Trophoblast cell (in vitro differentiated cells and primary cell): ENCODE measurements around the gene NEU1.
A peak's percentile ranks its signal among the peaks of the same experiment; 100 is the strongest.

Experiments
- DNase-seq, 2 donors: peaks; one replicate each; pipeline ENCODE4 v3.0.0-alpha.2; 2016
- H2AFZ ChIP-seq: 2 replicates; pipeline ENCODE4 v1.6.1; 2013; ENCODE audit warnings: low read length, moderate library complexity, mild to moderate bottlenecking; ENCODE audit not compliant: insufficient read depth, poor library complexity
- H2AK5ac ChIP-seq: 2 replicates; pipeline ENCODE4 v1.6.1; 2013; ENCODE audit warnings: mild to moderate bottlenecking, low read length
- H2BK120ac ChIP-seq: 2 replicates; pipeline ENCODE4 v1.6.1; 2013; ENCODE audit warnings: low read length, mild to moderate bottlenecking, moderate library complexity; ENCODE audit not compliant: insufficient read depth, poor library complexity
- H2BK12ac ChIP-seq: 2 replicates; pipeline ENCODE4 v1.6.1; 2013; ENCODE audit warnings: mild to moderate bottlenecking, low read length, moderate library complexity
- H2BK5ac ChIP-seq: 2 replicates; pipeline ENCODE4 v1.6.1; 2013; ENCODE audit warnings: low read length, low read depth, moderate library complexity, mild to moderate bottlenecking; ENCODE audit not compliant: poor library complexity
- H3K14ac ChIP-seq: 2 replicates; pipeline ENCODE4 v1.6.1; 2013; ENCODE audit warnings: mild to moderate bottlenecking, low read length
- H3K18ac ChIP-seq: 2 replicates; pipeline ENCODE4 v1.6.1; 2013; ENCODE audit warnings: mild to moderate bottlenecking, low read length
- H3K23ac ChIP-seq: 2 replicates; pipeline ENCODE4 v1.6.1; 2013; ENCODE audit warnings: low read length
- H3K27ac ChIP-seq: 2 replicates; pipeline ENCODE4 v1.5.1; 2013; ENCODE audit warnings: low read depth, mild to moderate bottlenecking, inconsistent platforms, low read length, moderate library complexity
- H3K27me3 ChIP-seq: 2 replicates; pipeline ENCODE4 v1.6.1; 2013; ENCODE audit warnings: inconsistent platforms, mild to moderate bottlenecking, low read length, moderate library complexity; ENCODE audit not compliant: insufficient read depth
- H3K36me3 ChIP-seq, 2 experiments: 1 replicate in 1 of 2; 2 replicates in 1 of 2; pipeline ENCODE4 v1.6.1; 2013; ENCODE audit warnings: low read length in 2 of 2, mild to moderate bottlenecking in 2 of 2, moderate library complexity in 1 of 2; ENCODE audit not compliant: insufficient read depth in 2 of 2, control insufficient read depth in 1 of 2
- H3K4ac ChIP-seq: 2 replicates; pipeline ENCODE4 v1.6.1; 2013; ENCODE audit warnings: low read depth, mild to moderate bottlenecking, low read length, moderate library complexity
- H3K4me1 ChIP-seq, 2 experiments: 1 replicate in 1 of 2; 2 replicates in 1 of 2; pipeline ENCODE4 v1.6.1; 2013; ENCODE audit warnings: low read length in 2 of 2, mild to moderate bottlenecking in 2 of 2, moderate library complexity in 1 of 2; ENCODE audit not compliant: insufficient read depth in 2 of 2, control insufficient read depth in 1 of 2
- H3K4me2 ChIP-seq: 2 replicates; pipeline ENCODE4 v1.6.1; 2013; ENCODE audit warnings: inconsistent platforms, mild to moderate bottlenecking, low read length, moderate library complexity
- H3K4me3 ChIP-seq: 2 replicates; pipeline ENCODE4 v1.5.1; 2013; ENCODE audit warnings: mild to moderate bottlenecking, low read depth, low read length, inconsistent platforms
- H3K79me1 ChIP-seq: one replicate; pipeline ENCODE4 v1.6.1; 2013; ENCODE audit warnings: low read length
- H3K79me2 ChIP-seq: 2 replicates; pipeline ENCODE4 v1.6.1; 2013; ENCODE audit warnings: low read length, mild to moderate bottlenecking; ENCODE audit not compliant: control insufficient read depth, insufficient read depth, poor library complexity
- H3K9ac ChIP-seq: 2 replicates; pipeline ENCODE4 v1.6.1; 2013; ENCODE audit warnings: mild to moderate bottlenecking, low read length
- H3K9me3 ChIP-seq: 2 replicates; pipeline ENCODE4 v1.6.1; 2013; ENCODE audit warnings: low read depth, mild to moderate bottlenecking, control low read depth, inconsistent platforms, low read length; ENCODE audit not compliant: insufficient read depth
- H4K12ac ChIP-seq: 2 replicates; pipeline ENCODE4 v1.6.1; 2013; ENCODE audit warnings: low read depth, mild to moderate bottlenecking, low read length, moderate library complexity
- H4K8ac ChIP-seq: 2 replicates; pipeline ENCODE4 v1.6.1; 2013; ENCODE audit warnings: low read depth, mild to moderate bottlenecking, low read length, moderate library complexity
- H4K91ac ChIP-seq: one replicate; pipeline ENCODE4 v1.6.1; 2013; ENCODE audit warnings: low read depth, mild to moderate bottlenecking, low read length, moderate library complexity
- WGBS: extraction: QIAGEN DNeasy Blood & Tissue Kit; methylation state at CpG from one replicate; pipeline ENCODE4 v1.1.7; 2013; ENCODE audit warnings: missing lambda C conversion rate; ENCODE audit not compliant: insufficient read length, insufficient coverage; ENCODE audit errors: extremely low coverage; 5-methylcytosine and 5-hydroxymethylcytosine counted together

NEU1 gene

GRCh38 chr6:31897612-31898382, 35.2 kb upstream of the NEU1 start, which contains the start of gene EHMT2:
Gene EHMT2, minus strand, starts transcription at chr6:31897698. Its CDS starts 21 bp downstream, at chr6:31897677.
- peak within 1 kb of the TSS; percentile 82 for H4K8ac ChIP-seq
- H3K4ac ChIP-seq: peak within 1 kb of the TSS; percentile 70
- H2AFZ ChIP-seq: peak within 1 kb of the TSS; percentile 94
- H3K4me1 ChIP-seq: peaks cover 15 to 17% of the 10 kb centered on the region in 2 experiments
- H2BK120ac ChIP-seq: no peak within 1 kb of the TSS
- H3K14ac ChIP-seq: peak within 1 kb of the TSS; percentile 77
- H2BK12ac ChIP-seq: no peak within 1 kb of the TSS
- peak within 1 kb of the TSS; percentile 90 for H3K4me2 ChIP-seq
- no CpG with 5 or more reads among the region's 49 CpGs for WGBS
- peaks cover 7% of the 10 kb centered on the region for H3K79me2 ChIP-seq
- peak within 1 kb of the TSS; percentile 10 for H2BK5ac ChIP-seq
- H3K4me3 ChIP-seq: peak within 1 kb of the TSS; percentile 94
- peak within 1 kb of the TSS; percentile 68 for H2AK5ac ChIP-seq
- H3K36me3 ChIP-seq: peaks cover 18 to 25% of the 10 kb centered on the region in 2 experiments
- peak within 1 kb of the TSS; percentile 83 for H4K12ac ChIP-seq
- H4K91ac ChIP-seq: peak within 1 kb of the TSS; percentile 86
- peaks cover 4% of the 10 kb centered on the region for H3K9me3 ChIP-seq
- peak within 1 kb of the TSS; percentile 93 for H3K18ac ChIP-seq
- DNase-seq: peak; percentile 69 to 87
- peak within 1 kb of the TSS; percentile 19 for H3K27ac ChIP-seq
- peak within 1 kb of the TSS; percentile 97 for H3K9ac ChIP-seq
- no peak within 1 kb of the TSS for H3K23ac ChIP-seq
- H3K27me3 ChIP-seq: no peaks in the 10 kb centered on the region
- H3K79me1 ChIP-seq: peaks cover 20% of the 10 kb centered on the region

- H3K14ac ChIP-seq: peak overlapping the region; percentile 77
- H4K8ac ChIP-seq: peak overlapping the region; percentile 82
- H3K79me1 ChIP-seq: peaks cover 20% of the 10 kb centered on the region
- H3K79me2 ChIP-seq: peaks cover 7% of the 10 kb centered on the region
- WGBS: no CpG with 5 or more reads among the region's 62 CpGs
- peak overlapping the region; percentile 80 for H3K9ac ChIP-seq
- peak overlapping the region; percentile 93 for H3K18ac ChIP-seq
- peak overlapping the region; percentile 68 for H2AK5ac ChIP-seq
- peaks cover 15 to 17% of the 10 kb centered on the region in 2 experiments for H3K4me1 ChIP-seq
- H3K4me2 ChIP-seq: peak overlapping the region; percentile 77
- no peak for DNase-seq
- peak overlapping the region; percentile 83 for H4K12ac ChIP-seq
- H2BK120ac ChIP-seq: no peak overlapping the region
- H3K36me3 ChIP-seq: peaks cover 25 to 33% of the 10 kb centered on the region in 2 experiments
- peak overlapping the region; percentile 94 for H3K4me3 ChIP-seq
- H3K4ac ChIP-seq: peak overlapping the region; percentile 70
- no peaks in the 10 kb centered on the region for H3K27me3 ChIP-seq
- H2AFZ ChIP-seq: peak overlapping the region; percentile 94
- H3K9me3 ChIP-seq: peaks cover 4% of the 10 kb centered on the region
- H2BK5ac ChIP-seq: peak overlapping the region; percentile 10
- no peak overlapping the region for H3K23ac ChIP-seq
- peak overlapping the region; percentile 19 for H3K27ac ChIP-seq
- H2BK12ac ChIP-seq: no peak overlapping the region
- peak overlapping the region; percentile 86 for H4K91ac ChIP-seq
Observed at GRCh38 chr6:31896856-31897611, 34.4 kb upstream of the NEU1 start.

GRCh38 chr6:31896493-31896855, 33.9 kb upstream of the NEU1 start:
- Histone ChIP-seq H2BK5ac (no peak overlapping the region), H4K12ac (peak overlapping the region; percentile 0), H3K4me3 (no peak overlapping the region), H3K9ac (no peak overlapping the region), H3K27ac (no peak overlapping the region), H3K9me3 (peaks cover 4% of the 10 kb centered on the region), H3K23ac (no peak overlapping the region), H3K79me1 (peaks cover 15% of the 10 kb centered on the region), H3K14ac (no peak overlapping the region), H3K36me3 (peaks cover 29 to 36% of the 10 kb centered on the region in 2 experiments), H2AK5ac (no peak overlapping the region), H3K4me1 (peaks cover 15 to 17% of the 10 kb centered on the region in 2 experiments), H2BK12ac (no peak overlapping the region), H2BK120ac (no peak overlapping the region), H4K8ac (no peak overlapping the region), H3K4ac (no peak overlapping the region), H2AFZ (no peak overlapping the region), H3K27me3 (no peaks in the 10 kb centered on the region), H3K18ac (peak overlapping the region; percentile 93), H3K79me2 (peaks cover 7% of the 10 kb centered on the region), H3K4me2 (peak overlapping the region; percentile 77), H4K91ac (peak overlapping the region; percentile 39)
- DNase-seq: no peak
- WGBS: no CpG with 5 or more reads among the region's 4 CpGs

GRCh38 chr6:31892821-31893220, 30.2 kb upstream of the NEU1 start:
- no peak overlapping the region for H3K4ac ChIP-seq
- H3K4me2 ChIP-seq: no peak overlapping the region
- no peak overlapping the region for H2BK5ac ChIP-seq
- peaks cover 7% of the 10 kb centered on the region for H3K79me1 ChIP-seq
- no peak overlapping the region for H3K23ac ChIP-seq
- peaks cover 43 to 49% of the 10 kb centered on the region in 2 experiments for H3K36me3 ChIP-seq
- H3K9me3 ChIP-seq: no peaks in the 10 kb centered on the region
- no peak for DNase-seq
- no peak overlapping the region for H3K9ac ChIP-seq
- no peaks in the 10 kb centered on the region for H3K27me3 ChIP-seq
- no peak overlapping the region for H2BK12ac ChIP-seq
- no peak overlapping the region for H3K18ac ChIP-seq
- no peak overlapping the region for H4K8ac ChIP-seq
- WGBS: no CpG with 5 or more reads among the region's 6 CpGs
- no peak overlapping the region for H3K27ac ChIP-seq
- peaks cover 4% of the 10 kb centered on the region for H3K79me2 ChIP-seq
- no peak overlapping the region for H3K14ac ChIP-seq
- no peak overlapping the region for H2BK120ac ChIP-seq
- no peak overlapping the region for H3K4me3 ChIP-seq
- no peak overlapping the region for H2AK5ac ChIP-seq
- peaks cover 4 to 5% of the 10 kb centered on the region in 2 experiments for H3K4me1 ChIP-seq
- H4K12ac ChIP-seq: no peak overlapping the region
- H4K91ac ChIP-seq: no peak overlapping the region
- H2AFZ ChIP-seq: no peak overlapping the region
